Epithelial cell of prostate (primary cell): ENCODE measurements around the gene MTFP1.

Experiments
- DNase-seq: peaks from one replicate; pipeline ENCODE4 v3.0.0-alpha.2; 2011; ENCODE audit warnings: low read depth, low spot score
- H3K27ac ChIP-seq: fragments of 450-650 bp; 2 replicates; pipeline ENCODE4 v1.5.1; 2017; ENCODE audit warnings: mild to moderate bottlenecking

MTFP1 gene

GRCh38 chr22:30424534-30425326 is 838 bp upstream of the MTFP1 start:
- peak overlapping the region; percentile 99 for H3K27ac ChIP-seq
- DNase-seq: no peak

DNA sequence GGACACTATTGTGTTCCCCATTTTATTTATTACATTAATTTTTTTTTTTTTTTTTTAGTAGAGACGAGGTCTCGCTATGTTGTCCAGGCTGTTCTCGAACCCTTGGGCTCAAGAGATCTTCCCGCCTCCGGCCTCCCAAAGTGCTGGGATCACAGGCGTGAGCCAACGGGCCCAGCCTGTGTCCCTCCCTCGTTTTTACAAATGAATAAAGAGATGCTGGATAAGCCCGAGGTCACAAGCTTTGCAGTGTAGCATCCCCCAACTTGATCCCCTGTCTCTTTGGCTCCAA is 297 bp upstream of the MTFP1 start:
- no peak for DNase-seq
- H3K27ac ChIP-seq: peak overlapping the region; percentile 99

DNA sequence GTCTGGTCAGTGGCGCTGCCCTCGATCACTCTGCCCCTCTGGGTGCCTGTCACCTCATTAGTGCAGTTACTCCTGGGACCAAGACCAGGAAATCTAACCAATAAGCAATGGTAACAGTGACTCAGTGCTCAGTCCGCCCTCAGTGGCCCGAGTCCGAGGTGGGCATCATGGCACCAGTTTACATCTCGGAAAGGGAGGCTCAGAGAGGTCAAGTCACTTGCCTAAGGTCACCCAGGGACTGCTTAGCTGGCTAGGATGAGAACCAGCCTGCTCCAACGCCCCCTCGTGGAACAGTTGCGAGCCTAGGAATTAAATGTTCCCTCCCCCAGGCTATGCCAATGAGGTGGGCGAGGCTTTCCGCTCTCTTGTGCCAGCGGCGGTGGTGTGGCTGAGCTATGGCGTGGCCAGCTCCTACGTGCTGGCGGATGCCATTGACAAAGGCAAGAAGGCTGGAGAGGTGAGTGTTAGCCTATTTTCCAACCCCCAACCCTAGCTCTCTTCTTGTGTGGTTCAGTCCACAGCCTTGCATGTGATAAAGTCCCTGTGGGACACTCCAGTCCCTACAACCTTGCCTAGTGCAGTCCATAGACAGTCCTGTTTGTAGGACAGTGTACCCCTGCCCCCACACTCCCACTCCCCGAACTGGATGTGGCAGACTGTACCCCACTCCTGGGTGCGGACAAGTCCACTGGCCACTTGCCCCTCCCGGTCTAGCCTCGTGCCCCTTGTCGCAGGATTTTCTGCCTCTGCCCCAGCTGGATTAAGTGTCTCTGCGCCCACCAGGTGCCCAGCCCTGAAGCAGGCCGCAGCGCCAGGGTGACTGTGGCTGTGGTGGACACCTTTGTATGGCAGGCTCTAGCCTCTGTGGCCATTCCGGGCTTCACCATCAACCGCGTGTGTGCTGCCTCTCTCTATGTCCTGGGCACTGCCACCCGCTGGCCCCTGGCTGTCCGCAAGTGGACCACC is 1.1 kb downstream of the MTFP1 start:
- peak overlapping the region; percentile 99 for H3K27ac ChIP-seq
- no peak for DNase-seq

- H3K27ac ChIP-seq: no peak overlapping the region
- no peak for DNase-seq
Measured at GRCh38 chr22:30427871-30428270, 2.3 kb downstream of the MTFP1 start.

- no peak for DNase-seq
- no peak overlapping the region for H3K27ac ChIP-seq
Measured at GRCh38 chr22:30429887-30430286, 4.3 kb downstream of the MTFP1 start.

DNA sequence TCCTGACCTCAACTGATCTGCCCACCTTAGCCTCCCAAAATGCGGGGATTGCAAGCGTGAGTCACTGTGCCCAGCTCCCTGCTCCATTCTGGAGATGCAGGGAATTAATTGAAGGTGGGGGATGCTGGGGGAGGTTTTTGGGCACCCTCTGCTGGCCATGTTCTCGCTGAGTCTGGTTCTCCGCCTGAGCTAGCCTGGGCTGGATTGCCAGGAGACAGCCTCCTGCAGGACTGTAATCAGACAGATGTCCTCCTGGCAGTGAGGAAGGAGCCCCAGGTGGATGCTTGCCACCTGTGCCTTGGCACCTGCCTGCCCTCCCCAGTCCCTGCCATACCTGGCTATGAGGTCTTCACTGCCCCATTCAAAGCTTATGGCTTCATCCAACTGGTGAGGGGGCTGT is 5.4 kb downstream of the MTFP1 start:
- H3K27ac ChIP-seq: no peak overlapping the region
- no peak for DNase-seq

DNA sequence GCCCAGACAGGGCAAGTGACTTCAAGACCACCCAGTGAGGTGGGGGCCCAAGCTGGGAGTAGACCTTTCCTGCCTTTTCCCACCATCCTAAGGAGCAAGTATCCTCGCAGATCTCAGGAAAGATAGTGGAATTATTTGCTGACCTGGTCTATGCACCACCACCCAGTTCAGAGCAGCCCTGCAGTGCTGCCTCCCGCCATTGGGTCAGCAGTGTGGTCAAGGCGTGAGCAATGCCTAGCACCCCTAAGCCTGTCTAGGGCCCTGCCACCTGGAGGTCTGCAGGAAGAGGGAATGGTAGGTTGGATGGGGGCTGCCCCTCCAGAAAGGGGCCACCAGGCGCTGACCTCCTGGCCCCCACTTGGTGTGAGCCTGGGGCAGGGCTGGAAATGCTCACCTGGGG is 6.5 kb downstream of the MTFP1 start:
- no peak for DNase-seq

DNA sequence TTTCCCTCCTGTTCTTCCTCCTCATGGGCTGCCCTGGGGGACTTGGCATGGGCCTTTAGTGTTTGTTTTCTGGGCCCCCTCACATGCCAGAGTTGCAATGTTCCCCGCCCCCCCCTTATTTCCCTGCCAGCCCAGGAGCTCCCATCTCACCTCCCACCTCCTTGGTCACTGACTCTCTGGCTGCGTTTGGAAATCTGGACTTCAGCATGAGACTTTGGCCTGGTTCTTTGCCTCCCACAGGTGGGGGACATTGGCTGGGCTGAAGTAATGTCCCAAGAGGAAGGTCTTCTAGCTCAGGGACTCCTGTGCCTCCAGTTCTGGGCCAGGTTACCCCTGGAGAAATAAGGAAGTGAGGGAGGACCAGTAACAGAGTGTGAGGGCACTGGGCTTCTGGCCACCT is 7.0 kb downstream of the MTFP1 start:
- no peak for DNase-seq
- H3K27ac ChIP-seq: no peak overlapping the region

More for the DNA sequence above, 6.5 kb downstream of the MTFP1 start:
- no peak overlapping the region for H3K27ac ChIP-seq

- no peak overlapping the region for H3K27ac ChIP-seq
- DNase-seq: no peak
Measured at GRCh38 chr22:30433227-30433626, 7.7 kb downstream of the MTFP1 start.

DNA sequence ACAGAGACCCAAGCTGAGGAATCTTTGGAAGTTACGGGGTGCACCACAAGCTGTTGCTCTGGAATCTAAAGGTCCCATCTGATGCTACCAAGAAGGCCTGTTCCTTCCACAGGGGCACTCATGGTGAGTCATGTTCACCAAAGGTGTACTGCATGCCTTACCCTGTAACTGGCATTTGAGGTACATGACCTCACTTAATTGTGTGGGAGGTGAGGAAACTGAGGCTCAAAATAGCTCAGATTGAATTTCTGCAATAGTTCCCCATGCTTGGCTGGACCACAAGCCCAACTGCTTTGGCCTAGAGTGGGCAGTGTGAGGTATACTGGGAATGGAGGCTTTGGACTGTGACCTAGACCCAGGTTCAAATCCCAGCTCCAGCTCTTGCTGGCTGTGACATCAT is 8.2 kb downstream of the MTFP1 start:
- no peak for DNase-seq
- no peak overlapping the region for H3K27ac ChIP-seq

DNA sequence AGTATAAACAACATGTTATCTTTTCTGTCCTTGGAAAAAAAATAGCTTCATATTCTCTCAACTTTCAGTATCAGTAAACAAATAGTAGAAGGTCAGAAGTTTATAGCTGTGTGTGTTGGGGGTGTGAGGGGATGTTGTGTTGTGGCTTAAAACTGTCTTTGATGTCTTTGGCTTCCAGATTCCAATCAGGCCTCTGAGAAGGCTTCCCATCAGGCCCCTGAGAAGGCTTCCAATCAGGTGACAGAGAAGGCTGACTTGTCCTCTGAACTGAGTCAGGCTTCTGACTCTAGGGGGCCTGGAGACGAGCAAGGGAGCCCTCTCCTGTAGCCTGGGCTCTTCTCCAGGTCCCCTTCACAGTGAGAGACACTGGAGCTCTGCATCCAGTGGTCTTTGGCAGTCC is 9.3 kb downstream of the MTFP1 start:
- DNase-seq: no peak
- no peak overlapping the region for H3K27ac ChIP-seq

GRCh38 chr22:30435674-30436126 is 10.1 kb downstream of the MTFP1 start:
- DNase-seq: no peak

DNA sequence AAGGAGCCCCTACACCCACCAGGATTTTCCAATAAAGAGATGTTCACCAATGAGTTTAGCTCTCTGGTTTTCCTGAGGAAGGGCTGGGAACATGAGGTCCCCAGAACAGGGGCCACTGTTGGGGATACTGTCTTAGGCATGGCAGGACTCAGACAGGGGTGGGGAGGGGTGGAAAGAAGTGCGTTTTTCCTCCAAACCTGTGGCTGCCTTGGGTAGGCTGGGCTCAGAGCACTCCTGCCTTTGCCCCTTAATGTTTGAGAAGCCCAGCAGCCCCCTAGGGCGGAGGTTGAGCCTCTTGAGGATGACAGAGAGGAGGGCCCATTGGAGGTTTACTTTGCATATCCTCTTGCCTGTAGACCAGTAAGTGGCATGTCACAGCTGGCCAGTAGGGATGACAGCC is 10.6 kb downstream of the MTFP1 start:
- H3K27ac ChIP-seq: peak overlapping the region; percentile 22
- DNase-seq: no peak

More at GRCh38 chr22:30435674-30436126, 10.1 kb downstream of the MTFP1 start:
- peak overlapping the region; percentile 22 for H3K27ac ChIP-seq

DNA sequence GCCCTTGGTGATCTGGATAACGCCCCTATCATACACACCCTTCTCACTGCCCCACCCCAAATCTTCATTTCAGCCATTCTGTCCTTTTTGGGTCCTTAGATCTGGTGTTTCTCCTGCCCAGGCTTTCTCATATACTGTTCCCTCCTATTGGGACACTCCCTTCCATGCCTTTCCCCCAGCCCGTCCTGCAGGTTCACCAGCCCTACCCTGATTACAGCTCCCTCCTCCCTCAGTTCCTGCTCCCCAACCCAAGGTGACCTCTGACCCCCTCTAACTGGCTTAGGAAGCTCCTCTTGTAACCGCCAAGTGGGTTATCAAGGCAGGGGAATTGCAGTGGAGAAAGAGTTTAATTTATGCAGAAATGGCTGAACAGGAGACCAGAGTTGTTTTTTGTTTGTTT is 13.0 kb downstream of the MTFP1 start:
- no peak overlapping the region for H3K27ac ChIP-seq
- DNase-seq: no peak

DNA sequence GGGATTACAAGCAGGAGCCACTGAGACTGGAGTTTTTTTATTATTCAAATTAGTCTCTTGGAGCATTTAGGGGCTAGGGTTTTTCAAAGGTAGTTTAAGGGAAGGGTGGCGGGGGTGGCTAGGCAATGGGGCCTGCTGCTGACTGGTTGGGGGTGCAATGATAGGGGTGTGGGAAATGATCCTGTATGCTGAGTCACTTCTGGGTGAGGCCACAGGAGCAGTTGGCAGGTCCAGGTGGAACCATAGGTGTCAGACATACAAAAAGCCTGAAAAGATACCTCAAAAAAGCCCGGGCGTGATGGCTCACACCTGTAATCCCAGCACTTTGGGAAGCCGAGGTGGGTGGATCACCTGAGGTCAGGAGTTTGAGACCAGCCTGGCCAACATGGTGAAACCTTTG is 13.7 kb downstream of the MTFP1 start:
- no peak for DNase-seq
- peak overlapping the region; percentile 13 for H3K27ac ChIP-seq

DNA sequence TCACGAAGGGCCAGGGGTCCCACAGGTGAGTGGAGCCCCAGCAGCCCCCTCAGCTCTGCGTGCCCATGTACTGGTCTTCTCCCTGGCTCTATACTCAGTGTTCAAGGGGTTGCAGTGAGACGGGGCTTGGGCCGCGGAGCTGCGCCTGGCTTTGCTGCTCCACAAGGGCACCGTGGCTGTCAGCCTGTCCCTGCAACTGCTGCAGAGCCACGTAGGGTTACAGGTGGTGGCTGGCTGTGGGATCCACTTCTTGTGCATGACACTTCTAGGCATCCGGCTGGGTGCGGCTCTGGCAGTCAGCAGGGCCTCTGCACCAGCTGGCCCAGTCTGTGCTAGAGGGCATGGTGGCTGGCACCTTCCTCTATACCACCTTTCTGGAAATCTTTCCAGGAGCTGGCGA is 14.3 kb downstream of the MTFP1 start:
- no peak for DNase-seq
- H3K27ac ChIP-seq: peak overlapping the region; percentile 13

DNA sequence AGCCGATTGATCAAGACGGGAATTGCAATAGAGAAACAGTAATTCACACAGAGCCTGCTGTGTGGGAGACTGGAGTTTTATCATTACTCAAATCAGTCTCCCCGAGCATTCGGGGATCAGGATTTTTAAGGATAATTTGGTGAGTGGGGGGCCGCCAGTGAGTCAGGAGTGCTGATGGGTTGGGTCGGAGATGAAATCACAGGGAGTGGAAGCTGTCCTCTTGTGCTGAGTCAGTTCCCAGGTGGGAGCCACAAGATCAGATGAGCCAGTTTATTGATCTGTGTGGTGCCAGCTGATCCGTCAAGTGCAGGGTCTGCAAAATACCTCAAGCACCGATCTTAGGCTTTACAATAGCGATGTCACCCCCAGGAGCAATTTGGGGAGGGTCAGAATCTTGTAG is 15.5 kb downstream of the MTFP1 start:
- DNase-seq: no peak
- no peak overlapping the region for H3K27ac ChIP-seq

DNA sequence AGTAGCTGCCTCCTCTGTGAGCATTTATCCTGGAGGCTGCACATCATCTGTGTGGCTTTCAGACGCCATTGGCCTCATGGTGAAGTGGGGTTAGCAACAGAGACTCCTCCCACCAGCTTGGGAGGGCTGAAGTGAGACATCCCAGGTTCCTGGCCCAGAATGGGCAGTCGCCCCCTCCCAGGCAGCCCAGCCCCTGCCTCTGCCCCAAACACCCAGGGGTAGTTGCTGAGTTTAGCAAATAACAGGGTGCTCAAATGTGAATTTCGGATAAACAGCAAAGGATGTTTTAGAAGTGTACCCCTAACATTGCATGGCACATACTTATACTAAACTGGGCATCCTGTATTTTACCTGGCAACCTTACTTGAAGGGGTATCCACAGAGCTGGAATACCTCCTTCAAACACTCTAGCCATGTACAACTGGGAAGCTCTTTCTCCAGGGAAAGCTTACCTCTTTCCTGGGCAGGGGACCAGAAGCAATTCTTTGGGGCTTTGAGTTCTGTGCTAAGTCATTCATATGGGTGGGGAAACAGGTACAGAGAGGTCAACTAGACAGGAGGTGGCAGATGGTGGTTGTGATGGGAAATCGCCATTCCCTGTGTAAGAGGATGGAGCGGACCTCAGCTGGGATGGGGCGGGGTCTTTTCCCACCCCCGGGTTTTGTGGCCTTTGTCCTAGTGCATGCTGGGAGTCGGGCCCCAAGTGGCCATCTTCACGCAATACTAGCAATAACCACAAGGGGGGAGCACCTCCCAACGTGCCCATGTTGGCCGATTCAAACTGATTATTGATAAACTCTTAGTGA is 19.3 kb downstream of the MTFP1 start:
- DNase-seq: no peak
- peak overlapping the region; percentile 12 for H3K27ac ChIP-seq

- DNase-seq: no peak
- no peak overlapping the region for H3K27ac ChIP-seq
Measured at GRCh38 chr22:30445438-30446145, 20.0 kb downstream of the MTFP1 start.

DNA sequence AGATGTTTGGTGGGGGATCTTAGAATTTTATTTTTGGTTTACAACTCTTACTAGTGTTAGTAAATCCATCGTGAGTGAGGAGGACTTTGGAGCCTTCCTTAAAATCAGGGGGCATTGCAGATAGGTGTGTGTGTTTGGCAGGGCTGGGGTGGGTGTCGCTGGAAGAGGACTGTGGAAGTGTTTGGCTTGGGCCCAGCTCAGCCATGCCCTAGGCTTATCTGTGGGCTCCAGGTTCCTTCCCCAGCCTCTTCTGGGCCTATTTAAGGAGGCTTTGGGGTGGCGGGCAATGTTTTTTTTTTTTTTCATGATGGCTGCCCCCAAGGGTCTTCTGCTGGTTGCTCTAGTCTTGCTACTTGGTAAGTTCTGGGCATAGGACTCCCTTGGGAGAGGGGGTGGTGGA is 22.1 kb downstream of the MTFP1 start:
- DNase-seq: no peak

More for the DNA sequence above, 22.1 kb downstream of the MTFP1 start:
- no peak overlapping the region for H3K27ac ChIP-seq
